Measurements from ENCODE around the gene ATXN2L.

DNA sequence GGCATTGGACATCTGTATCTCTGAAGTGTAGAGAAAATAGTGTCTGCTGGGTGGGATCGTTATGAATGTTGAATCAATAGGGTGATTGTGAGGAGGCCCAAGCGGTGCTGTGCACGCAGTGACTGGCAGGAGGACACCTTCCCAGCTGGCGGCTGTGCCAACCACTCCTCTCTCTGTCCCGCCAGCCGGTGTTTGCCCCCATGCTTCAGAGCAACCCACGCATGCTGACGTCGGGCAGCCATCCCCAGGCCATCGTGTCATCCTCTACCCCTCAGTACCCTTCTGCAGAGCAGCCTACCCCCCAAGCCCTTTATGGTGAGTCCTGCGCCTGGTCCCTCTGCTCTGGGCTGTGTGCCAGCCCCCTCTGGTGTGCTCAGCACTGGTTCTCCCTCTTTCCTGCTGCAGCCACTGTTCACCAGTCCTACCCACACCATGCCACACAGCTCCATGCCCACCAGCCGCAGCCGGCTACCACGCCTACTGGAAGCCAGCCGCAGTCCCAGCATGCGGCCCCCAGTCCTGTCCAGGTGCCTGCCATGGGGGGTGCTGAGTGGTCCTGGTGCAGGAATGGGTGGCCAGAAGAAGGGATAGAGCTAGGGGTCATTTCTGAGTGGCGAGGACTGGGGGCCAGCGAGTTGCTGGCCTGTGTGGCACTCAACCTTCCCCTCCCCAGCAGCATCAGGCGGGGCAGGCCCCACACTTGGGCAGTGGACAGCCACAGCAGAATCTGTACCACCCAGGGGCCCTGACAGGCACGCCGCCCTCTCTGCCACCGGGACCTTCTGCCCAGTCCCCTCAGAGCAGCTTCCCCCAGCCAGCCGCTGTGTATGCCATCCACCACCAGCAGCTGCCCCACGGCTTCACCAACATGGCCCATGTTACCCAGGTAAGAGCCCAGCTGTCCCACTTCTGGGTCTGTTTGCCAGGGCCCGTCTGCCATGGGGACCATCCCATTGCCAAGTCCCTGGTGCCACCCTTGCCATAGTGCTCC, 12.4 kb downstream of the ATXN2L start:
- TF ChIP-seq, protein P1, sequence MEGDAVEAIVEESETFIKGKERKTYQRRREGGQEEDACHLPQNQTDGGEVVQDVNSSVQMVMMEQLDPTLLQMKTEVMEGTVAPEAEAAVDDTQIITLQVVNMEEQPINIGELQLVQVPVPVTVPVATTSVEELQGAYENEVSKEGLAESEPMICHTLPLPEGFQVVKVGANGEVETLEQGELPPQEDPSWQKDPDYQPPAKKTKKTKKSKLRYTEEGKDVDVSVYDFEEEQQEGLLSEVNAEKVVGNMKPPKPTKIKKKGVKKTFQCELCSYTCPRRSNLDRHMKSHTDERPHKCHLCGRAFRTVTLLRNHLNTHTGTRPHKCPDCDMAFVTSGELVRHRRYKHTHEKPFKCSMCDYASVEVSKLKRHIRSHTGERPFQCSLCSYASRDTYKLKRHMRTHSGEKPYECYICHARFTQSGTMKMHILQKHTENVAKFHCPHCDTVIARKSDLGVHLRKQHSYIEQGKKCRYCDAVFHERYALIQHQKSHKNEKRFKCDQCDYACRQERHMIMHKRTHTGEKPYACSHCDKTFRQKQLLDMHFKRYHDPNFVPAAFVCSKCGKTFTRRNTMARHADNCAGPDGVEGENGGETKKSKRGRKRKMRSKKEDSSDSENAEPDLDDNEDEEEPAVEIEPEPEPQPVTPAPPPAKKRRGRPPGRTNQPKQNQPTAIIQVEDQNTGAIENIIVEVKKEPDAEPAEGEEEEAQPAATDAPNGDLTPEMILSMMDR (IDR thresholded peaks at IDR 0.05), result no peak
- TF ChIP-seq POLR2A (IDR thresholded peaks at IDR 0.05) (no peak), EP300 (IDR thresholded peaks at IDR 0.05) (no peak)

All from ovary (tissue), 3 donors.